Natural killer cell treated with Interleukin-12 subunit alpha and Interleukin-12 subunit beta and Interleukin-15 and Interleukin-18, amount 100 ng/mL, for 72 hours (primary cell): ENCODE data around the gene TRIM42. TPM values are rescaled to one million over a fixed set of nuclear protein-coding genes. Genes with fewer than 3 reads are reported as not detected.

Source experiments
- ATAC-seq, 2 donors: fragments of 150-1000 bp; cut with Tn5 transposase in 1 of 2; sonication (Bioruptor Pico), chemical (Tn5 transposase) in 1 of 2; 2 replicates each; pipeline ENCODE4 v1.10.0; 2021
- DNase-seq: peaks from one replicate; pipeline ENCODE4 v3.0.0; 2022; ENCODE audit warnings: low spot score
- H3K27ac Mint-ChIP-seq, 2 donors: 1 replicate in 1 of 2; 2 replicates in 1 of 2; pipeline ENCODE4 v1.8.0; 2022; ENCODE audit warnings: mixed read lengths in 2 of 2, mild to moderate bottlenecking in 1 of 2, moderate library complexity in 1 of 2
- H3K27me3 Mint-ChIP-seq, 2 donors: 1 replicate in 1 of 2; 2 replicates in 1 of 2; pipeline ENCODE4 v1.8.0; 2022; ENCODE audit warnings: mixed read lengths in 2 of 2
- H3K36me3 Mint-ChIP-seq: one replicate; pipeline ENCODE4 v1.8.0; 2022; ENCODE audit warnings: mixed read lengths
- H3K4me1 Mint-ChIP-seq, 2 donors: 1 replicate in 1 of 2; 2 replicates in 1 of 2; pipeline ENCODE4 v1.8.0; 2022; ENCODE audit warnings: low read depth in 2 of 2, mixed read lengths in 2 of 2, mild to moderate bottlenecking in 1 of 2
- H3K4me3 Mint-ChIP-seq: one replicate; pipeline ENCODE4 v1.8.0; 2022; ENCODE audit warnings: mixed read lengths
- H3K9me3 Mint-ChIP-seq: 2 replicates; pipeline ENCODE4 v1.8.0; 2022; ENCODE audit warnings: mixed read lengths
- total RNA-seq, 2 donors: library from RNA; stranded (reverse); gene quantifications; one replicate each; pipeline ENCODE4 v1.2.3, GENCODE V29; 2022

TRIM42 gene
- not detected for total RNA-seq

- no peaks in the 10 kb centered on the region for H3K4me1 Mint-ChIP-seq
- H3K36me3 Mint-ChIP-seq, result no peaks in the 10 kb centered on the region
- peaks cover 3% of the 10 kb centered on the region for H3K9me3 Mint-ChIP-seq
- H3K27me3 Mint-ChIP-seq, result no peaks in the 10 kb centered on the region
- H3K27ac Mint-ChIP-seq, result no peak within 1 kb of the TSS
- H3K4me3 Mint-ChIP-seq, result no peak within 1 kb of the TSS
- DNase-seq, result no peak
- ATAC-seq, result peak in 1 of 2 donors; percentile 11
Observed at GRCh38 chr3:140677764-140678163, at the start of gene TRIM42. Gene TRIM42, plus strand, starts transcription at chr3:140678064. Its CDS starts 166 bp downstream, at chr3:140678230.

DNA sequence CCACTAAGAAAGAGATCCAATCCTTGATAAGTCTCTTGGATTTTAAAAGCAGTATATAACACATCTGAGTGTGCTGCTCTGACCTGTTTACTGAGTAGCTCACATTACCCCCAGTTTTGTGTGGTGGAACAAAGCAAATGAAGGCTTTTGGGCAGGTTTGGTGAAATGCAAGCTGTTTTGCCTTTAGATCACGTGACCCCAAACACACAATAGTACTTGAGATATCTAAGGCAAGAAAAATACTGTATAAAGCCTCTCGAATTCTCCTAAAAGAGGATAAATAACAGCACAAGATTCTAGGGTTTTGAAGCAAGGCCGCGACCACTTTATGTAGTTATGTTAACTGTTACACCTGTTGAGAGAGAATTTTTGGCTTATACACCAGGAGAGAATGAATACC lies 49.3 kb upstream of the TRIM42 start:
- Mint-ChIP-seq H3K4me1 (no peaks in the 10 kb centered on the region), H3K36me3 (no peaks in the 10 kb centered on the region), H3K4me3 (no peak overlapping the region), H3K27me3 (peaks cover 0 to 6% of the 10 kb centered on the region in 2 donors), H3K9me3 (peaks cover 3% of the 10 kb centered on the region), H3K27ac (no peak overlapping the region)
- no peak for DNase-seq
- ATAC-seq, result no peak

DNA sequence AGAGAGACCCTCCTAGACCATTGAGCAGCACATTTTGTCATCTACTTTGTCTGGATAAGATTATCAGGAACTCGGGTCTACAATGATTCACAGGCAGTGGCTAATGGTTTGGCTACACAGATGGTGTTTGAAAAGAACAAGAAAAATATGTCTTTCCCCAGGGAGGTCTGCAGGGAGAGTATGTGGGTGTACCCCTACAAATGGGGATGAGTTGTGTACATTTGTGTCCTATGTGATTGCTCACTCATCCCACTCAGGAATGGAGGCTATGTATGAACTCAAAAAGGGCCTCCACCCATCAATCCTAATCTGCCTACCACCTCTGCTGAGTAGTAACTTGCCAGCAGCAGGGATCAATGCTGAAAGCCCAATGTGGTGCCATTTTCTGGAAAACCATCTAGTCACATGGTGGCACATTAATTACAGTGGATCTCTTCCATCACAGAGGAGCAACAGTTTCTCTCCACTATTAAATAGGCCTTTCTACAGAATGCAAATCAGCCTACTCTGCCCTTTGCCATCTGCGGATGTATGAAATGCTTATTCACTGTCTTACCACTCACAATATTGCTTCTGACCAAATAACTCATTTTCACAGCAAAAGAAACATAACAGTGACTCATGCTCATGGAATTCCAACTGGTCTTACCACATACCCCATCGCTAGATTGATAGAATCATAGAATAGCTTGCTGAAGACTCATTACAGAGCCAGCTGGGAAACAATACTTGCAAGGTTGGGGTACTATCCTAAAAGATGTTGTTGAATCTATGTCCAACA lies 48.3 kb upstream of the TRIM42 start:
- DNase-seq, result no peak
- no peak overlapping the region for H3K4me3 Mint-ChIP-seq
- no peak overlapping the region for H3K27ac Mint-ChIP-seq
- H3K9me3 Mint-ChIP-seq, result peaks cover 3% of the 10 kb centered on the region
- H3K36me3 Mint-ChIP-seq, result no peaks in the 10 kb centered on the region
- no peaks in the 10 kb centered on the region for H3K4me1 Mint-ChIP-seq
- peaks cover 0 to 6% of the 10 kb centered on the region in 2 donors for H3K27me3 Mint-ChIP-seq
- ATAC-seq, result no peak

DNA sequence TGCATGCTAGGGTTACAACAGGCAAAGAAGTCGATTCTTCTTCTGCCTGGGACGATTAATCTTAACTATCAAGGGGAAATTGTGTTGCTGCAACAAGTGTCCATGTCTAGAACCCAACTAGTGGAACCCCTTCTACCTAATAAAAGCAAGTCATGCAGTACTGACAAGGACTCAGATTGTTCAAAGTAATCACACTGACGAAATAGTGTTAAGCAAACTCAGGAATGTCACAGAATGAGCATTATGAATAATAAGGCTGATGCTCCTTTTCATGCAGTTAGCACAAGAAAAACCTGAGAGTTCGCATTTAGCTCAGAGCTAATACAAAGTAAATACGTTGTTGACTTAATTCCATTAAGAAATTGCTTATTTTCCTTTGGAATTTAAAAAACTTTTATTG lies 47.5 kb upstream of the TRIM42 start:
- no peaks in the 10 kb centered on the region for H3K9me3 Mint-ChIP-seq
- H3K4me3 Mint-ChIP-seq, result no peak overlapping the region
- DNase-seq, result no peak
- no peak overlapping the region for H3K27ac Mint-ChIP-seq
- H3K36me3 Mint-ChIP-seq, result no peaks in the 10 kb centered on the region
- no peak for ATAC-seq
- no peaks in the 10 kb centered on the region for H3K4me1 Mint-ChIP-seq
- H3K27me3 Mint-ChIP-seq, result no peaks in the 10 kb centered on the region

DNA sequence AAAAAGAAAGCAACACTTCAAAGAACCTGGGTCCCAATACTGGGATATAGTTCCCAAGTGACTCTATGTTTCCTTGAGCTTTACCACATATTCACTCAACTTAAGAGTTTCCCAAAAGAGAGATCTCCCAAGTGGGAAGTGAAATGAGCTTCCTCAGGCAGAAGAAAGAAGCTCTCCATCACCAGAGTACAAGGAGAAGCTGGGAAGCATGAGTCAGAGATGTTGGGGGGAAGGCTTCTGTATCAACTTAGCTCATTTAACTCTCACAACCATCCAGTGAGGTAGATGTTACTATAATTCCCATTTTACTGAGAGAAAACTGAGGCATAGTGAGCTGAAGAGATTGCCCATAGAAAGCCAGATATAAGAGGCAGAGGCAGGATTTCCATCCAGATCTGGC lies 47.0 kb upstream of the TRIM42 start:
- H3K4me1 Mint-ChIP-seq, result no peaks in the 10 kb centered on the region
- no peaks in the 10 kb centered on the region for H3K36me3 Mint-ChIP-seq
- H3K4me3 Mint-ChIP-seq, result no peak overlapping the region
- no peaks in the 10 kb centered on the region for H3K27me3 Mint-ChIP-seq
- ATAC-seq (no peak), DNase-seq (no peak)
- no peak overlapping the region for H3K27ac Mint-ChIP-seq
- no peaks in the 10 kb centered on the region for H3K9me3 Mint-ChIP-seq

GRCh38 chr3:140635276-140635675 lies 42.6 kb upstream of the TRIM42 start:
- Mint-ChIP-seq H3K4me3 (no peak overlapping the region), H3K9me3 (no peaks in the 10 kb centered on the region), H3K27ac (no peak overlapping the region), H3K4me1 (no peaks in the 10 kb centered on the region), H3K27me3 (no peaks in the 10 kb centered on the region), H3K36me3 (no peaks in the 10 kb centered on the region)
- DNase-seq, result no peak
- ATAC-seq, result no peak

- Mint-ChIP-seq H3K9me3 (no peaks in the 10 kb centered on the region), H3K4me1 (no peaks in the 10 kb centered on the region), H3K27me3 (no peaks in the 10 kb centered on the region), H3K36me3 (no peaks in the 10 kb centered on the region), H3K4me3 (no peak overlapping the region), H3K27ac (no peak overlapping the region)
- ATAC-seq, result no peak
- no peak for DNase-seq
Observed at GRCh38 chr3:140636406-140637138, 41.3 kb upstream of the TRIM42 start.

DNA sequence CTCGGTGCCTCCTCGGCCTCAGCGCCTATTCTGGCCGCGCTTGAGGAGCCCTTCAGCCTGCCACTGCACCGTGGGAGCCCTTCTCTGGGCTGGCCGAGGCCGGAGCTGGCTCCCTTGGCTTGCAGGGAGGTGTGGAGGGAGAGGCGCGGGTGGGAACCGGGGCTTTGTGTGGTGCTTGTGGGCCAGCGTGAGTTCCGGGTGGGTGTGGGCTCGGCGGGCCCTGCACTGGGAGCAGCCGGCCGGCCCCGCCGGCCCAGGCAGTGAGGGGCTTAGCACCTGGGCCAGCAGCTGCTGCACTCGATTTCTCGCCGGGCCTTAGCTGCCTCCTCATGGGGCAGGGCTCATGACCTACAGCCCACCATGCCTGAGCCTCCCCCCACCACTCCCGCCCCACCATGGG lies 26.6 kb upstream of the TRIM42 start:
- Mint-ChIP-seq H3K27me3 (no peaks in the 10 kb centered on the region), H3K9me3 (peaks cover 9% of the 10 kb centered on the region), H3K4me1 (no peaks in the 10 kb centered on the region), H3K36me3 (no peaks in the 10 kb centered on the region), H3K27ac (no peak overlapping the region), H3K4me3 (no peak overlapping the region)
- ATAC-seq (no peak), DNase-seq (no peak)

DNA sequence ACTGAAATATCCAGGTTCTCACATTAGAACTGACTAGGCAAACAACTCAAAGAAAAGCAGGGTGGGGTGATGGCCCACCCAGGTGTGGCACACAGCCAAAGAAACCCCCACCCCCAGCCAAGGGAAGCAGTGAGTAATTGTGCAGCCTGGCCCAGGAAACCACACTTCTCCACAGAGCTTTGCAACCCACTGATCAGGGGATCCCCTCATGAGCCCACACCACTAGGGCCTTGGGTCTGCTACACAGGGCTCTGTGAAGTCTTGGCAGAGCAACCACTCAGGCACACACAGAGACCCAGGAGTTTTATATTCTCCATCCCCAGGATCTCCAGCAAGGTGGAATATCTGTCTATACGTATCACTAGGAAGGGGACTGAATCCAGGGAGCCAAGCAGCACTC lies 22.2 kb upstream of the TRIM42 start:
- H3K4me1 Mint-ChIP-seq, result no peaks in the 10 kb centered on the region

GRCh38 chr3:140664111-140664510 lies 13.8 kb upstream of the TRIM42 start:
- peaks cover 0 to 13% of the 10 kb centered on the region in 2 donors for H3K27me3 Mint-ChIP-seq
- no peak overlapping the region for H3K4me3 Mint-ChIP-seq
- no peak overlapping the region for H3K27ac Mint-ChIP-seq
- peaks cover 8% of the 10 kb centered on the region for H3K9me3 Mint-ChIP-seq
- ATAC-seq, result no peak
- DNase-seq, result no peak
- H3K4me1 Mint-ChIP-seq, result no peaks in the 10 kb centered on the region
- no peaks in the 10 kb centered on the region for H3K36me3 Mint-ChIP-seq

More for the DNA sequence above, 22.2 kb upstream of the TRIM42 start:
- no peak for ATAC-seq
- Mint-ChIP-seq H3K4me3 (no peak overlapping the region), H3K36me3 (no peaks in the 10 kb centered on the region), H3K27ac (no peak overlapping the region), H3K9me3 (peaks cover 14% of the 10 kb centered on the region), H3K27me3 (peaks cover 0 to 16% of the 10 kb centered on the region in 2 donors)
- DNase-seq, result no peak

GRCh38 chr3:140682586-140682985 lies 4.7 kb downstream of the TRIM42 start:
- Mint-ChIP-seq H3K4me3 (no peak overlapping the region), H3K36me3 (no peaks in the 10 kb centered on the region), H3K27me3 (no peaks in the 10 kb centered on the region), H3K27ac (no peak overlapping the region), H3K4me1 (no peaks in the 10 kb centered on the region), H3K9me3 (no peaks in the 10 kb centered on the region)
- ATAC-seq (no peak), DNase-seq (no peak)

DNA sequence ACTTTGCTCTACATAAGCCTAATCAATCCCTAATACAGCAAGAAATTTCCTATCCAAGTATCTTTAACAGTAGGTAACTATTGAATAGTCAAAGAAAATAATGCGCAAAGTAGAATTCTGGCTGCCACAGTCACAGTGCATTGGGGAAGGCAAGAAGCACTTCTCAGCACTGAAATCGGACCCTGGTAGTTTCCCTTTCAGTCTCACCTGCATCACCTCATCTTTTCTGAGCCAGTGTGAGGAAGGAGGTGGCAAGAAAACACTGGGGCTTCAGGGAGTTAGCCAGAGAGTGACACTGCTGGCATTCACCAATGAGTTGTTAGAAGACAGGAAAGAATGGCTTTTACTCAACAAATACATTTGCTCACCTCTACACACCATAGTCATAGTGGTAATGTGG lies 8.3 kb downstream of the TRIM42 start:
- no peaks in the 10 kb centered on the region for H3K27me3 Mint-ChIP-seq
- H3K36me3 Mint-ChIP-seq, result no peaks in the 10 kb centered on the region
- H3K4me3 Mint-ChIP-seq, result no peak overlapping the region
- H3K27ac Mint-ChIP-seq, result no peak overlapping the region
- no peaks in the 10 kb centered on the region for H3K9me3 Mint-ChIP-seq
- ATAC-seq, result no peak
- no peaks in the 10 kb centered on the region for H3K4me1 Mint-ChIP-seq
- DNase-seq, result no peak

GRCh38 chr3:140686948-140687347 lies 9.1 kb downstream of the TRIM42 start:
- no peak for DNase-seq
- Mint-ChIP-seq H3K36me3 (no peaks in the 10 kb centered on the region), H3K27me3 (peaks cover 0 to 2% of the 10 kb centered on the region in 2 donors), H3K4me3 (no peak overlapping the region), H3K4me1 (no peaks in the 10 kb centered on the region), H3K9me3 (no peaks in the 10 kb centered on the region), H3K27ac (no peak overlapping the region)
- ATAC-seq, result no peak

GRCh38 chr3:140695361-140696061 lies 17.6 kb downstream of the TRIM42 start:
- Mint-ChIP-seq H3K27me3 (peaks cover 0 to 27% of the 10 kb centered on the region in 2 donors), H3K36me3 (no peaks in the 10 kb centered on the region), H3K27ac (no peak overlapping the region), H3K4me3 (no peak overlapping the region), H3K4me1 (no peaks in the 10 kb centered on the region), H3K9me3 (no peaks in the 10 kb centered on the region)
- ATAC-seq (no peak), DNase-seq (no peak)
